ENCODE results near the gene RPS19. TPM values are rescaled to one million over a fixed set of nuclear protein-coding genes. Genes with fewer than 3 reads are reported as not detected.

RPS19 gene
- total RNA-seq, 1 experiment from 2014 or later, result 3,257 TPM

Other genes with a start within 250 kb of the RPS19 start
- gene CEACAM4, start 233.2 kb upstream of the RPS19 start, total RNA-seq (2014; rRNA removed; shearing (Covaris generic)), result not detected in 2 replicates
- gene CEACAM7, start 172.0 kb upstream of the RPS19 start, total RNA-seq (2014; rRNA removed; shearing (Covaris generic)), result not detected in 2 replicates
- not detected in 2 replicates for gene CEACAM5, start 151.6 kb upstream of the RPS19 start, total RNA-seq (2014; rRNA removed; shearing (Covaris generic))
- gene CEACAM6, start 104.7 kb upstream of the RPS19 start, total RNA-seq (2014; rRNA removed; shearing (Covaris generic)), result not detected in 2 replicates
- not detected in 2 replicates for gene CEACAM3, start 63.7 kb upstream of the RPS19 start, total RNA-seq (2014; rRNA removed; shearing (Covaris generic))
- gene LYPD4, start 15.6 kb upstream of the RPS19 start, total RNA-seq (2014; rRNA removed; shearing (Covaris generic)), result not detected in 2 replicates
- gene DMRTC2, start 15.2 kb upstream of the RPS19 start, total RNA-seq (2014; rRNA removed; shearing (Covaris generic)), result not detected in 2 replicates
- 1.0 and 1.4 TPM in 2 replicates for gene CD79A, start 17.0 kb downstream of the RPS19 start, total RNA-seq (2014; rRNA removed; shearing (Covaris generic))
- 33.0 and 43.6 TPM in 2 replicates for gene ARHGEF1, start 22.9 kb downstream of the RPS19 start, total RNA-seq (2014; rRNA removed; shearing (Covaris generic))
- gene ERFL, start 68.2 kb downstream of the RPS19 start, total RNA-seq (2014; rRNA removed; shearing (Covaris generic)), result not detected in 2 replicates
- gene RABAC1, start 99.1 kb downstream of the RPS19 start, total RNA-seq (2014; rRNA removed; shearing (Covaris generic)), result 198 and 315 TPM in 2 replicates
- gene ATP1A3, start 134.0 kb downstream of the RPS19 start, total RNA-seq (2014; rRNA removed; shearing (Covaris generic)), result 1.2 and 2.7 TPM in 2 replicates
- gene GRIK5, start 210.0 kb downstream of the RPS19 start, total RNA-seq (2014; rRNA removed; shearing (Covaris generic)), result 0.49 and 1.1 TPM in 2 replicates
- 22.4 and 22.7 TPM in 2 replicates for gene ZNF574, start 215.9 kb downstream of the RPS19 start, total RNA-seq (2014; rRNA removed; shearing (Covaris generic))